NCI-H446 (cell line): ENCODE data around the gene KCTD21.

Experiments
- DNase-seq, 2 experiments: peaks; one replicate each; lab custom pipeline; 2025; lab: John Stamatoyannopoulos, UW

KCTD21 gene

DNA sequence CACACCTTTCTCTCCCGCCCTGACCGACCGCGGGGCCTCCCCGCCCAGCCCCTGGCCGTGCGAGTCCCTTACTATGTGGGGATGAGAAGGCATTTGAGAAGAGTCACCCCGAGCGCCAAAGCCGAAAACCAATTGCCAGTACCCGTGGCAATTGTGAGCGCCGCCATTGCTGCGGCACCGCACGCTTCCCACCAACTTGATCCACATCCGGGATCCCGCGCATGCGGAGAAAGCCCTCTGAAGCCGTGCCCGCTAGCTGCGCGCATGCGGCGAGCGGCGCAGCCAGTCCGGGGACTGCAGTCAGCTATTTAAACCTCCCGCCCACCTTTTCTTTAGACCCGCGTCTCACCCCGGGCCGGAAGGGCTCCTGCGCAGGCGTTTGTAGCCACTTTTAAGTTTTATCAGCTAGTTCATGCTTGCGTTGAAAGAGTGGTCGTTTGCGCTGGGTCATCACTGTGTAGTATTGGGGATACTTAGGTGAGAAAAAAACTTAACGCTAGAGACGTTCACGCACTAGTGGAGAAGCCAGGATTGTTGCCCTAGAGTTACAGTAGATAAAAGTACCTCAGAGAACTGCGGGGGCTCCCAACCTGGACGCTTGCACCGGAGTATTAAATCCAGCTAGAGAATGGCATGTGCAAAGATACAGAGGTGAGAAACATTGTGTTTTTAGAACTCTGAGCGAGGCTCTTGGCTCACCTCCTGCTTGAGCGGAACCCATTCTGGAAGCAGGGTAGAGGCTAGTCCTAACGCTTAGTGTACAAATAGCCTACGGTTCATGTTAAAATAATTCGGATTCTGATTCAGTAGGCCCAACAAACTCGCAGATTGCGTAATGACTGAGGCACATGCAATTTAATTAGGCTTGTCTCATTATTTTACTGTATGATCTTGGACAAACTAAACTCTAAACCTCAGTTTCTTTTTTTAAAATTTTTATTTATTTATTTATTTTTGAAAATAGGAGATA is 48.7 kb downstream of the KCTD21 start, which contains the start of gene ALG8:
Gene ALG8 (minus strand): TSS at position 205 of the 970 bp plus-strand sequence. CDS start 38 bp downstream, at position 167.
- DNase-seq = peak; percentile 95 to 98

DNA sequence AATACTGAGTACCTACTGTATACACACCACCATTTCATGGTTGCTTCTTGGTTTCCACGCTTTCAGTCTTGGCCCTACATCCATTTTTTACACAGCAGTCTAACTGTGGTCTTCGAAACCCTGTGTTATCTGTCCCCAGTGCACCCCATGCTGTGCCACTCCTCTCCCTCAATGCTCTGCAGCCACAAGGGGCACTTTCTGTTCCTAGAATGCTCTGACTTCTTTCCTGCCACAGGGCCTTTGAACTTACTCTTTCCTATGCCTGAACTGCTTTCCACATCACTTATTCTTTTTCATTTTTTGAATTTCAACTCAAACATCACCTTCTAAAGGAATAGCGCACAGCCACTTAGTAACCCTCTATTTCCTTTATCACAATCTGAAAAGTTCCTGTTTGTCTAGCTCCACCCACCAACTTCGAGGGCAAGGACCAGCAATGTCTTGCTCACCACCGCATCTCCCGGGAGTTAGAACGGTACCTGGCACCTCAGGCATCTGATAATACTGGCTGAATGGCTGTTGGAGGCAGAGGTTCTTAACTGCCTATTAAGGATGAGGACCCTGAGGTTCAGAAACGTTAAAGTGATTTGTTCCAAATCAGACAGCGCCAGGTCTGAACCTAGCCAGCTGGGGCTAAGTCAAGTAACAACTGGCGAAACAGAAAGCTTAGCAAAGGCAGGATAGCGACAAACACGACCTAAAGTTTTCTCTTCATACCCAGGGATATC is 49.6 kb downstream of the KCTD21 start:
- no peak for DNase-seq

DNA sequence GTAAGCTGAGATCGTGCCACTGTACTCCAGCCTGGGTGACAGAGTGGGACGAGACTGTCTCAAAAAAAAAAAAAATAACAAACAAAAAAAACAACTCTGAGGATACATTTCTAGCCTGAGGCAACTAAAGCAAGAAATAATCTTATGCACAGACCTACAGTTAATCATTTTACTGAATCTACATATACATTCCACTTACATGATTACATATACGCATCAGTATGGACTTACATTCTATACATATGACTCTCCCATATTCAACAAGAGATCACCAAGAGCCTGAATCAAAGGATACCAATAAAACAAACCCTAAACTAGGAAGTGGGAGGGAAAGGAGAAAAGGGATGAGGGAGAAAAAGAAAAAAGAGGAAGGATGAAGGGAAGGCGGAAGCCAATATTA is 50.1 kb downstream of the KCTD21 start:
- DNase-seq = no peak

DNA sequence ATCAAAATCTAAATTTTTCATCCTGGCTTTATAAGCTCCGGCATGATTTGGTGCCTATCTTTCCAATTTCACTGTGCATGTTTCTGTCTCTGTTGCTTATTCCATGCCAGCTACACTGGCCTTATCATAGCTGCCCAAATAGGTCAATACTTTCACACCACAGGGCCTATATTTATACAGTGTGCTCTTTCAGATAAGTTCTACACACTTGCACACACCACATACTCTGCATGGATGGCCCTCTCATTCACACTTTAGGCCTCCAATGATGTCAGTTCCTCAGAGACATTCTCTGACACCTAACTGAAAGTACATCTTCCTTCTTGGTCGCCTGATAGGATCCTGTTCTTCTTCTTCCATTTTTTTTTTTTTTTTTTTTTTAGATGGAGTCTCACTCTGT is 56.0 kb downstream of the KCTD21 start:
- DNase-seq = no peak

DNA sequence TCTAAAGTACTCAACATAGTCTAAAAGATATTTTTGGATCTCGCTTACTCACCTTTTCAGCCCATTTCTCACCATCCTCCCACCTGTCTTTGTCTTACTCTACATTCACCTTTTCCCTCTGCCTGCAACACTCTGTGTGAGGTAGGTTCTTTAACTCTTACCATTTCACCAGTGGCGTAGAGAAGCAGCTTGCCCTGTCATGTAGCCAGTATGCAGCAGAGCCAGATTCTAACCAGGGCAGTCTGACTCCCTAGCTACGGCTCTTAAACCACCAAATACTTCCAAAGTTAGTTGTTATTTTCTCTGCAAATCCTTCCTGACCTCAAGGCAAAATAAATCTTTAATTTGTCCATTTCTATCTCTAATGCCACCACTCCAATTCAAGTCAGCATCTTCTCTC is 56.5 kb downstream of the KCTD21 start:
- DNase-seq = no peak

DNA sequence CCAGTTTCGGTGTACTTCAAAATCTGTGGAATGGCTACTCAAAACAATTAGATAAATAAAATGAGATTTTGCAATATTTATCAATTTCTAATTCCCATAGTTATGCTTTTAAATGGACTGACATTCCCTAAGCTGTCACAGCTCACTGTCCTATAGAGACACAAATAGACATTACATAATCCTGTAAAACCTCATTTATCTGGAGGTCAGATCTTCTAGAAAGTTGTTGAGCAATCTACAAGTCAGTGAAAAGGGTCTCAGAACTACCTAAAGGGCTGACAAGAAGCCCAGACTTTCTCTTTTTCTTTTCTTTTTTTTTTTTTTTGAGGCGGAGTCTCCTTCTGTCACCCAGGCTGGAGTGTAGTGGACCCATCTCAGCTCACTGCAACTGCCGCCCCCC is 61.0 kb downstream of the KCTD21 start:
- DNase-seq = no peak
